Breast epithelium (tissue), 4 donors: ENCODE data around the gene CNTN5. TPM values are rescaled to one million over a fixed set of nuclear protein-coding genes. Genes with fewer than 3 reads are reported as not detected.

Experiments used
- DNase-seq, 2 donors: peaks; one replicate each; pipeline ENCODE4 v3.0.0-alpha.2; 2019; ENCODE audit warnings: low spot score in 2 of 2
- H3K27ac ChIP-seq, 2 donors: fragments of 200-600 bp; sonication (generic) in 1 of 2; one replicate each; pipeline ENCODE4 v1.5.1; 2016 to 2019; ENCODE audit warnings: mild to moderate bottlenecking in 1 of 2
- H3K27me3 ChIP-seq, 2 donors: fragments of 200-600 bp; sonication (generic) in 1 of 2; one replicate each; pipeline versions ENCODE4 v1.5.1 to v1.6.0; 2017 to 2019; ENCODE audit warnings: control low read depth in 1 of 2, mild to moderate bottlenecking in 1 of 2
- H3K36me3 ChIP-seq: fragments of 200-600 bp; one replicate; pipeline ENCODE4 v1.5.1; 2019
- H3K4me1 ChIP-seq, 2 donors: fragments of 200-600 bp; sonication (generic); one replicate each; pipeline ENCODE4 v1.5.1; 2016 to 2019; ENCODE audit warnings: control low read depth in 1 of 2
- H3K4me3 ChIP-seq, 3 donors: fragments of 200-600 bp; sonication (generic); 1 replicate in 2 of 3; 2 replicates in 1 of 3; pipeline ENCODE4 v1.5.1; 2016 to 2019; ENCODE audit warnings: mild to moderate bottlenecking in 3 of 3, moderate library complexity in 2 of 3
- H3K9me3 ChIP-seq, 2 donors: fragments of 200-600 bp; sonication (generic) in 1 of 2; one replicate each; pipeline ENCODE4 v1.5.1; 2016 to 2019; ENCODE audit warnings: control low read depth in 1 of 2
- CTCF ChIP-seq, 3 donors: fragments of 450-650 bp; IDR thresholded peaks; one replicate each; pipeline ENCODE4 v1.5.1; 2016 to 2017; ENCODE audit warnings: antibody characterized with exemption in 3 of 3, mild to moderate bottlenecking in 3 of 3, moderate library complexity in 3 of 3
- POLR2A ChIP-seq: fragments of 450-650 bp; IDR thresholded peaks from one replicate; pipeline ENCODE4 v1.6.1; 2016; ENCODE audit warnings: antibody characterized with exemption, mild to moderate bottlenecking, moderate library complexity
- POLR2AphosphoS5 ChIP-seq, 3 donors: sonication (generic); formaldehyde crosslinking; IDR thresholded peaks; one replicate each; pipeline ENCODE4 v1.6.1; 2017; ENCODE audit warnings: antibody characterized with exemption in 3 of 3
- intact Hi-C: fragments of 100-400 bp; cut with DNase I; formaldehyde crosslinking; loops from one replicate; pipeline ENCODE4 v1.15.1; 2023; ENCODE audit warnings: low total_unique reads
- total RNA-seq, 3 donors: library from RNA; depleted of rRNA; stranded (reverse); fragments of >200 nt; gene quantifications; one replicate each; pipeline ENCODE4 v1.1.0, GENCODE V29; 2016

CNTN5 gene
- total RNA-seq, 3 donors from 2014 or later = not detected

GRCh38 chr11:100093698-100094097, 1072.9 kb downstream of the CNTN5 start:
- no peaks in the 10 kb centered on the region for H3K4me1 ChIP-seq
- TF ChIP-seq CTCF (IDR thresholded peaks at IDR 0.05) = no peak
- TF ChIP-seq POLR2AphosphoS5 (IDR thresholded peaks at IDR 0.05) = no peak
- TF ChIP-seq POLR2A = no peak
- no peaks in the 10 kb centered on the region for H3K9me3 ChIP-seq
- no peaks in the 10 kb centered on the region for H3K36me3 ChIP-seq
- intact Hi-C loops = no loop called here
- no peak overlapping the region for H3K4me3 ChIP-seq
- H3K27me3 ChIP-seq = no peaks in the 10 kb centered on the region
- no peak for DNase-seq
- no peak overlapping the region for H3K27ac ChIP-seq

- TF ChIP-seq POLR2AphosphoS5 (IDR thresholded peaks at IDR 0.05) (no peak), CTCF (IDR thresholded peaks at IDR 0.05) (no peak), POLR2A (no peak)
- Histone ChIP-seq H3K4me1 (no peaks in the 10 kb centered on the region), H3K9me3 (no peaks in the 10 kb centered on the region), H3K4me3 (no peak overlapping the region), H3K27me3 (no peaks in the 10 kb centered on the region), H3K36me3 (no peaks in the 10 kb centered on the region), H3K27ac (no peak overlapping the region)
- DNase-seq = no peak
- intact Hi-C loops = no loop called here
Measured at GRCh38 chr11:100094121-100094865, 1073.5 kb downstream of the CNTN5 start.

GRCh38 chr11:100095809-100096208, 1075.1 kb downstream of the CNTN5 start:
- TF ChIP-seq CTCF (IDR thresholded peaks at IDR 0.05) = no peak
- no peak for TF ChIP-seq POLR2AphosphoS5 (IDR thresholded peaks at IDR 0.05)
- TF ChIP-seq POLR2A = no peak

GRCh38 chr11:100098560-100098959, 1077.8 kb downstream of the CNTN5 start:
- Histone ChIP-seq H3K4me3 (no peak overlapping the region), H3K27ac (no peak overlapping the region), H3K27me3 (no peaks in the 10 kb centered on the region), H3K36me3 (no peaks in the 10 kb centered on the region), H3K4me1 (no peaks in the 10 kb centered on the region), H3K9me3 (no peaks in the 10 kb centered on the region)
- DNase-seq = no peak
- no peak for TF ChIP-seq POLR2AphosphoS5 (IDR thresholded peaks at IDR 0.05)
- intact Hi-C loops = no loop called here

More at GRCh38 chr11:100095809-100096208, 1075.1 kb downstream of the CNTN5 start:
- no peak for DNase-seq
- Histone ChIP-seq H3K27me3 (no peaks in the 10 kb centered on the region), H3K27ac (no peak overlapping the region), H3K4me1 (no peaks in the 10 kb centered on the region), H3K9me3 (no peaks in the 10 kb centered on the region), H3K4me3 (no peak overlapping the region), H3K36me3 (no peaks in the 10 kb centered on the region)
- intact Hi-C loops = no loop called here

- no peak for TF ChIP-seq POLR2A
- no peak for TF ChIP-seq POLR2AphosphoS5 (IDR thresholded peaks at IDR 0.05)
- no peak for TF ChIP-seq CTCF (IDR thresholded peaks at IDR 0.05)
- Histone ChIP-seq H3K4me3 (no peak overlapping the region), H3K4me1 (no peaks in the 10 kb centered on the region), H3K36me3 (no peaks in the 10 kb centered on the region), H3K27me3 (no peaks in the 10 kb centered on the region), H3K27ac (no peak overlapping the region), H3K9me3 (no peaks in the 10 kb centered on the region)
- intact Hi-C loops = no loop called here
- no peak for DNase-seq
Measured at GRCh38 chr11:100105255-100105981, 1084.7 kb downstream of the CNTN5 start.
